Gastrocnemius medialis (tissue), 4 donors: ENCODE data around the gene HOXB5. TPM values are rescaled to one million over a fixed set of nuclear protein-coding genes. Genes with fewer than 3 reads are reported as not detected.

Experiments
- ATAC-seq, 2 donors: fragments of 150-250 bp; one replicate each; pipeline ENCODE4 v1.9.1; 2016
- DNase-seq, 2 donors: peaks; one replicate each; pipeline ENCODE4 v3.0.0-alpha.2; 2019
- H3K27ac ChIP-seq, 4 donors: fragments of 200-600 bp; sonication (generic); 1 replicate in 1 of 4; 2 replicates in 3 of 4; pipeline ENCODE4 v1.5.1; 2016 to 2018; ENCODE audit warnings: mild to moderate bottlenecking in 2 of 4, moderate library complexity in 1 of 4
- H3K27me3 ChIP-seq, 3 donors: fragments of 200-600 bp; sonication (generic) in 2 of 3; 1 replicate in 1 of 3; 2 replicates in 2 of 3; pipeline versions ENCODE4 v1.5.1 to v1.6.0; 2016 to 2019; ENCODE audit warnings: mild to moderate bottlenecking in 1 of 3, moderate library complexity in 1 of 3
- H3K36me3 ChIP-seq, 2 donors: fragments of 200-600 bp; sonication (generic) in 1 of 2; one replicate each; pipeline ENCODE4 v1.5.1; 2017 to 2018
- H3K4me1 ChIP-seq, 2 donors: fragments of 200-600 bp; sonication (generic) in 1 of 2; one replicate each; pipeline ENCODE4 v1.5.1; 2016 to 2017; ENCODE audit warnings: mild to moderate bottlenecking in 2 of 2
- H3K4me3 ChIP-seq, 4 donors: fragments of 200-600 bp; sonication (generic) in 3 of 4; 1 replicate in 1 of 4; 2 replicates in 3 of 4; pipeline ENCODE4 v1.5.1; 2016 to 2019; ENCODE audit warnings: mild to moderate bottlenecking in 2 of 4
- H3K9me3 ChIP-seq, 3 donors: fragments of 200-600 bp; sonication (generic) in 2 of 3; 1 replicate in 1 of 3; 2 replicates in 2 of 3; pipeline ENCODE4 v1.5.1; 2016 to 2019
- POLR2A ChIP-seq, 2 donors: fragments of 450-650 bp; IDR thresholded peaks; one replicate each; pipeline ENCODE4 v1.6.1; 2017; ENCODE audit warnings: antibody characterized with exemption in 2 of 2, mild to moderate bottlenecking in 2 of 2, moderate library complexity in 2 of 2
- in situ Hi-C, 4 donors: fragments of 200-750 bp; cut with MboI; loops; one replicate each; pipeline versions ENCODE4 v1.15.0 to v1.8.0; 2017; ENCODE audit warnings: low sequenced_read_pairs in 4 of 4
- intact Hi-C: fragments of 100-400 bp; cut with DNase I; formaldehyde crosslinking; loops from one replicate; pipeline ENCODE4 v1.15.1; 2023; ENCODE audit warnings: low total_unique reads
- total RNA-seq, 4 donors: library from RNA; depleted of rRNA; stranded (reverse); fragments of >200 nt; gene quantifications; one replicate each; pipeline versions ENCODE4 v1.1.0 to v1.2.3, GENCODE V29; 2016
- TF ChIP-seq, protein P1 (sequence below), 5 experiments: fragments of 450-650 bp in 3 of 5; fragments of 200-600 bp in 2 of 5; sonication (generic) in 2 of 5; IDR thresholded peaks in 4 of 5; conservative IDR thresholded peaks in 1 of 5; 1 replicate in 4 of 5; 2 replicates in 1 of 5; pipeline ENCODE4 v1.5.1; 2016 to 2019; ENCODE audit warnings: antibody characterized with exemption in 5 of 5, mild to moderate bottlenecking in 3 of 5, moderate library complexity in 3 of 5

HOXB5 gene
- total RNA-seq, 4 donors from 2014 or later: not detected

DNA sequence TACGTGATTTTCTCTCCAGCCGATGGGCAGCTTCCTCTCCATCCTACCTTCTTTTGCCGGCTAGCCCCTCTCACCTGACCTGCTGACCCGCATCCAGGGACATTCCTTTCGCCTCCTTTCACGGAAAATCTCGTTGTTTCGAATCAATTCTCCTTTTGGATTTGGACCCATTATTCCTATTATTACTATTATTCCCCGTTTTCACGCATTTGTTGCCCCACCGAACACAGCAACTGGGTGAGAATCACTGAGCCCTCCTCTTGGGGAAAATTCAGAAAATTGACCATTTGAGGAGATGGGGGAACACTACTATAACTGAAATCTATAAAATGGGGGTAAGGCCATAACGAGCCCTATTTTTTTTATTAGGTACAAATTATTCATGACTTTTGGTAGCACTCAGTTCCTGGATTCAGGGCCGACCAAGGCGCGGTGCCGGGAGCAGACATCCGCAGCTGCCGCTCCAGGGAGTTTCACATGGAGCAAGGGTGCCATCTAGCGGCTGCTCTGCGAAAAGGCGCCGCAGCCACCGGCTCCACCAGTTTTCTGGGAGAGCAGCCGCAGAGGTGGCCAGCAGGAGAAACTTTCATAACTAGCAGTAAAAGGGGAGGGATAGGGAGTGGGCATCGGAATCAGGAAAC, 24.8 kb upstream of the HOXB5 start:
- ATAC-seq: peak; percentile 89 to 90
- TF ChIP-seq POLR2A (IDR thresholded peaks at IDR 0.05): no peak
- TF ChIP-seq, protein P1, sequence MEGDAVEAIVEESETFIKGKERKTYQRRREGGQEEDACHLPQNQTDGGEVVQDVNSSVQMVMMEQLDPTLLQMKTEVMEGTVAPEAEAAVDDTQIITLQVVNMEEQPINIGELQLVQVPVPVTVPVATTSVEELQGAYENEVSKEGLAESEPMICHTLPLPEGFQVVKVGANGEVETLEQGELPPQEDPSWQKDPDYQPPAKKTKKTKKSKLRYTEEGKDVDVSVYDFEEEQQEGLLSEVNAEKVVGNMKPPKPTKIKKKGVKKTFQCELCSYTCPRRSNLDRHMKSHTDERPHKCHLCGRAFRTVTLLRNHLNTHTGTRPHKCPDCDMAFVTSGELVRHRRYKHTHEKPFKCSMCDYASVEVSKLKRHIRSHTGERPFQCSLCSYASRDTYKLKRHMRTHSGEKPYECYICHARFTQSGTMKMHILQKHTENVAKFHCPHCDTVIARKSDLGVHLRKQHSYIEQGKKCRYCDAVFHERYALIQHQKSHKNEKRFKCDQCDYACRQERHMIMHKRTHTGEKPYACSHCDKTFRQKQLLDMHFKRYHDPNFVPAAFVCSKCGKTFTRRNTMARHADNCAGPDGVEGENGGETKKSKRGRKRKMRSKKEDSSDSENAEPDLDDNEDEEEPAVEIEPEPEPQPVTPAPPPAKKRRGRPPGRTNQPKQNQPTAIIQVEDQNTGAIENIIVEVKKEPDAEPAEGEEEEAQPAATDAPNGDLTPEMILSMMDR (IDR thresholded peaks at IDR 0.05 in 4 of 5, conservative IDR thresholded peaks at IDR 0.05 in 1 of 5): peak; percentile 93 to 98 (median 97)
- Histone ChIP-seq H3K36me3 (no peaks in the 10 kb centered on the region), H3K27ac (no peak overlapping the region), H3K27me3 (peaks cover 98 to 99% (median 99%) of the 10 kb centered on the region in 3 donors), H3K4me3 (peak overlapping the region in 1 of 4 donors; percentile 8), H3K4me1 (no peaks in the 10 kb centered on the region), H3K9me3 (no peaks in the 10 kb centered on the region)
- in situ Hi-C loops (no loop called here), intact Hi-C loops (loop anchor here (2.0 to 5.0 kb wide), 3 partner anchors 281 to 591 kb away; no protein-coding TSS in a partner anchor)
- peak; percentile 64 to 76 for DNase-seq

DNA sequence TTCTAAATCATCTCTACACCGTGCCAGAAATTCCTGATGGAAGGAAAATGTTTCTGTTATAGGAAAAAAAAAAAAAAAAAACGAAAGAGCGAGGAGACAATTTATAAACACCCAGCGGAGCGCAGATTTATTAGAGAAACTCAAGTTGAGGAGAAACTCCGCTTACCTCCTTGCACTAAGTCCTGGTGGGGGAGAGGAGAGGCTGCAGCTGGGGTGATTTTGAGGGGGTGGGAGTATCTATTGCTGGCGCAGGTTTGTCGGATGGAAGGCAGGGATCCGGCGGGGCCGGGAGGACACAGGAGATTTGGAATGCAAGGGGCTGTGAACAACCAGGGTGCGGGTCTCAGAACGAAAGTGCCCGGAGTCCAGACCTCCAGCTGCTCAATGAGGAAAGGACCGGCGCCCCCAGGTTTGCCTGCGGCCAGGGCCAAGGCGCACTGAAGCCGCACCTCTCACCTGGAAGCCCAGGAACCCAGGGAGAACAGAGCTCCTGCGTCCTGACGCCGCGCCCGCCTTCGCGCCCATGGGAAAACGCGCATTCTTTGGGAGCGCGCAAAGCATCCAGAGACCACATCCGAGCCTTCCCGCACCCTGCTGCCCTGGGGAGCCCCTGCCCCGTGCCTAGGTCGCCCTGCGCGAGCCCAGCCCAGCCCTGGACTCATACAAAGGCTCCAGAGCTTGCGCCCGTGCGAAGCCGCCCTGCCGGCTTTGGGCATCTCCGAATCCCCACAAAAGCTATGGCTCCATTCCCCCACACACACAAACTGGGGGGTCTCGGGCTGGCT, 24.1 kb upstream of the HOXB5 start:
- DNase-seq (no peak), ATAC-seq (no peak)
- intact Hi-C loops: loop anchor here (2.0 to 5.0 kb wide), 3 partner anchors 280 to 590 kb away; no protein-coding TSS in a partner anchor
- H3K4me3 ChIP-seq: no peak overlapping the region
- in situ Hi-C loops: no loop called here
- H3K9me3 ChIP-seq: no peaks in the 10 kb centered on the region
- TF ChIP-seq, protein P1 (IDR thresholded peaks at IDR 0.05 in 4 of 5, conservative IDR thresholded peaks at IDR 0.05 in 1 of 5): no peak
- no peak for TF ChIP-seq POLR2A (IDR thresholded peaks at IDR 0.05)
- no peaks in the 10 kb centered on the region for H3K36me3 ChIP-seq
- peaks cover 0 to 1% of the 10 kb centered on the region in 2 donors for H3K4me1 ChIP-seq
- no peak overlapping the region for H3K27ac ChIP-seq
- H3K27me3 ChIP-seq: peaks cover 97 to 98% (median 97%) of the 10 kb centered on the region in 3 donors

DNA sequence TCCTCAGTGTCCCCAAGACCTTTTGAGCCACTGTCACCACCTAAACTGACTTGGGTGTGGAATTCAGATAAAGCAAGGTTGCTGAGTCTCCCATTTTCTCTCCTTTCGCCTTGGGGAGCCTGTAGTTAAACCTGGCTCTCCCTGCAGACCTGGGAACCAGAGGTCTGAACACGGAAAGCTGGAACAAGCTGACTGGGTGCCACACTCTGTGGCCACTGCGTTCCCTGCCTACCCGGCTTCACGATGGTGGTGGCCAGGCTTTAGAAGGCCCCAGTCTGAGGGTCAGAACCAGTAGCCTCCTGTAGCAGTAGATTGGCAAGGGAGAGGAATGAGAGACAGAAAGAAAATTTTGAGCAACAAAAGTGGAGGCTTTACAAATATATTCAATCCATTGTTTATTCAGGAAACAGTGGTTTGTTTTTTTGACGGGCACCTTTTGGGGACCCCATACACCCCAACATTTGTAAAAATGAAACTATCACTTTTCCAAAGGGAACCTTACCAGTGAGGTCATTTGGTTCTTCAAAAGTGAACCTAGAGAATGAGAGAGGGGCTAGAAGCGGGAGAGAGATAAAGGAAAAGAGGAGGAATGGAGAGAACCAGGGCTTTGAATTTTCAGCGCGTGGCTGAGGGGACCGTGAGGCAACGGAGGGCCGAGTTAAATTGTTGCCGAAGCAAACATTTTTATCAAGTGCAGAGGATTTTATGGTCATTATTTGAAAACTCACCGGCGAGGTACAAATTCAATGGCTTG, 23.3 kb upstream of the HOXB5 start:
- H3K36me3 ChIP-seq: no peaks in the 10 kb centered on the region
- DNase-seq (no peak), ATAC-seq (no peak)
- peaks cover 3 to 9% of the 10 kb centered on the region in 2 donors for H3K4me1 ChIP-seq
- intact Hi-C loops: loop anchor here (5.0 kb wide), 2 partner anchors 280 to 590 kb away; no protein-coding TSS in a partner anchor
- TF ChIP-seq, protein P1 (IDR thresholded peaks at IDR 0.05 in 4 of 5, conservative IDR thresholded peaks at IDR 0.05 in 1 of 5): no peak
- no peak for TF ChIP-seq POLR2A (IDR thresholded peaks at IDR 0.05)
- no peaks in the 10 kb centered on the region for H3K9me3 ChIP-seq
- peaks cover 97 to 98% (median 97%) of the 10 kb centered on the region in 3 donors for H3K27me3 ChIP-seq
- in situ Hi-C loops: no loop called here
- no peak overlapping the region for H3K4me3 ChIP-seq
- no peak overlapping the region for H3K27ac ChIP-seq

DNA sequence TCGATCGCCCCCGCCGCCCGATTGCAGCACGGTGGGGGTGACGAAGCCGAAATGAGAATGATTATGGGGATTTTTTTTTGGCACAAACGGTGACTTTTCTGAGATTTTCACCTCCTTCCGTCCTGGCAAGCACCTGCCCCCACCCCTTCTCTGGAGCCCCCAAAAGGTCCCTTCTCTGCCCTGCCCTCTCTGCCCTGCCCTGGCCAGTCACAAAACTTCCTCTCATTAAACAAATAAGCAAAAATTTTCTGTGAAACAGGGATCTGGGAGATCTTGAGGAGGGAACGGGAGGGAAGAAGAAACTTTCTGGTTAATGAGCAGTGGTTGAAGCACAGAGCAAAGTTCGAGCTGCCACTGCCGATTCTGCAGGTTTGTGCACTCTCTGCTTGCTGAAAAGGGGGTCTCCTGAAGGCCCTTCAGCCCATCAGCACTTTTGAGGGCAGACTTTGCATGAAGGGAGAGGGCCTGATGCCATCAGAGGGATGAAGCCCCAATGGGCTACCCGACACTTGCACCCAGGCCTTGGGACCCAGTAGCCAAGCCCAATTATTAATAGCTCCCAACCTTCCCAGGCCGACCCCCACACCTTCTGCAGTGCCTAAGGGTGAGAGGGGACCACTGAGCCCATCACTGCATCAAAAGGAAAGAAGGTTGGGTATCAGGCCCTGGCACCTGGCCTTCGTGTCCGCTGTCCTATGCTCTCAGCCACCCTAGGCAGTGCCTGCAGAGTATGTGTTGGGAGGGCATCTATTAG, 22.6 kb upstream of the HOXB5 start:
- ATAC-seq: no peak
- Histone ChIP-seq H3K9me3 (no peaks in the 10 kb centered on the region), H3K4me3 (no peak overlapping the region), H3K36me3 (no peaks in the 10 kb centered on the region), H3K4me1 (peaks cover 4 to 14% of the 10 kb centered on the region in 2 donors), H3K27ac (no peak overlapping the region), H3K27me3 (peaks cover 93 to 97% (median 97%) of the 10 kb centered on the region in 3 donors)
- intact Hi-C loops (loop anchor here (5.0 kb wide), 2 partner anchors 279 to 589 kb away; no protein-coding TSS in a partner anchor), in situ Hi-C loops (no loop called here)
- TF ChIP-seq, protein P1 (IDR thresholded peaks at IDR 0.05 in 4 of 5, conservative IDR thresholded peaks at IDR 0.05 in 1 of 5): no peak
- no peak for TF ChIP-seq POLR2A (IDR thresholded peaks at IDR 0.05)
- no peak for DNase-seq
